Pancreas (tissue), 10 donors: ENCODE data around the gene INSIG2. TPM values are rescaled to one million over a fixed set of nuclear protein-coding genes. Genes with fewer than 3 reads are reported as not detected.

Source experiments
- ATAC-seq, 4 donors: fragments of 200-7000 bp; cut with Tn5 transposase; one replicate each; pipeline versions ENCODE4 v1.8.0 to v1.9.1; 2020; ENCODE audit warnings: mild to moderate bottlenecking in 4 of 4, moderate library complexity in 4 of 4
- DNase-seq, 6 donors: peaks; one replicate each; pipeline ENCODE4 v3.0.0-alpha.2; 2020
- FAIRE-seq: peaks from 2 replicates; lab custom pipeline; 2012; peaks lifted over from hg19 to GRCh38; lab: Jason Lieb, UNC
- H3K27ac ChIP-seq, 4 donors: fragments of 200-600 bp; sonication (generic); 1 replicate in 3 of 4; 2 replicates in 1 of 4; pipeline versions ENCODE4 v1.5.0 to v1.8.0; 2020
- H3K27me3 ChIP-seq, 4 donors: fragments of 200-600 bp; one replicate each; pipeline ENCODE4 v1.8.0; 2021
- H3K36me3 ChIP-seq, 3 donors: fragments of 200-600 bp; sonication (generic) in 1 of 3; one replicate each; pipeline versions ENCODE4 v1.5.0 to v1.8.0; 2020 to 2021
- H3K4me1 ChIP-seq, 3 donors: fragments of 200-600 bp; one replicate each; pipeline ENCODE4 v1.8.0; 2021
- H3K4me3 ChIP-seq, 4 donors: fragments of 200-600 bp; sonication (generic) in 2 of 4; one replicate each; pipeline versions ENCODE4 v1.5.0 to v1.8.0; 2020 to 2021
- H3K9me3 ChIP-seq, 4 donors: fragments of 200-600 bp; one replicate each; pipeline ENCODE4 v1.8.0; 2021
- CTCF ChIP-seq, 4 donors: fragments of 200-600 bp; sonication (generic) in 3 of 4; IDR thresholded peaks; one replicate each; pipeline versions ENCODE4 v1.5.0 to v1.8.0; 2021; ENCODE audit warnings: antibody characterized with exemption in 4 of 4
- WGBS, 2 donors: extraction: QIAGEN DNeasy Blood & Tissue Kit; methylation state at CpG; one replicate each; pipeline ENCODE4 v1.1.7; 2013; 5-methylcytosine and 5-hydroxymethylcytosine counted together
- intact Hi-C, 3 donors: fragments of 100-400 bp; cut with DNase I; formaldehyde crosslinking; loops; one replicate each; pipeline versions ENCODE4 v1.11.1 to v1.14.2; 2022
- polyA plus RNA-seq, 2 donors: library from polyadenylated mRNA; stranded (reverse); fragments of 200-250 nt; gene quantifications; one replicate each; pipeline ENCODE4 v1.2.3, GENCODE V29; 2013
- total RNA-seq, 6 donors: library from RNA; stranded (reverse); fragmentation: NEBNext Ultra II Directional in 4 of 6; extraction: Animal tissue kit (Norgen Biotek cat#: 25700) in 4 of 6; gene quantifications; one replicate each; pipeline versions ENCODE4 v1.2.1 to v1.2.4, GENCODE V29; 2021 to 2023
- donor health status: healthy with polysubstance abuse.
- donor health status: DM: no; HTN: no; CAD: no; lungs with moderate emphysema.
- donor health status: DM: no; HTN: no; CAD: no.
- donor health status: control.
- donor health status: control.
- donor health status: Bipolar disorder and iron deficiency.
- donor health status: DM: yes; HTN: yes; CAD: no.
- donor health status: DM: no; HTN: no; CAD: no.
- donor health status: DM: no; HTN: no; CAD: no.
- donor health status: DM: yes; HTN: yes; CAD: no.

INSIG2 gene
- total and polyA plus RNA-seq, 8 donors, result 7.9 to 23.0 (median 14.2) TPM

- no peaks in the 10 kb centered on the region for H3K27me3 ChIP-seq
- peaks cover 0 to 8% (median 4%) of the 10 kb centered on the region in 3 donors for H3K4me1 ChIP-seq
- TF ChIP-seq CTCF (IDR thresholded peaks at IDR 0.05), result no peak
- H3K36me3 ChIP-seq, result no peaks in the 10 kb centered on the region
- FAIRE-seq (no peak), DNase-seq (no peak), ATAC-seq (no peak)
- no peak overlapping the region for H3K27ac ChIP-seq
- no peaks in the 10 kb centered on the region for H3K9me3 ChIP-seq
- intact Hi-C loops, result loop anchor here in 1 of 3 donors (10.0 kb wide), 1 partner anchor 133 kb away; no protein-coding TSS in a partner anchor
- no peak overlapping the region for H3K4me3 ChIP-seq
These were observed 26.2 kb upstream of the INSIG2 start for GRCh38 chr2:118062048-118062447.

- DNase-seq, result no peak
- peaks cover 0 to 8% (median 4%) of the 10 kb centered on the region in 3 donors for H3K4me1 ChIP-seq
- H3K27me3 ChIP-seq, result no peaks in the 10 kb centered on the region
- no peak for ATAC-seq
- H3K4me3 ChIP-seq, result no peak overlapping the region
- no peaks in the 10 kb centered on the region for H3K36me3 ChIP-seq
- TF ChIP-seq CTCF (IDR thresholded peaks at IDR 0.05), result no peak
- H3K27ac ChIP-seq, result no peak overlapping the region
- 61 to 75% methylated on average over 2 of the region's 2 CpGs for WGBS, 2 donors
- intact Hi-C loops, result loop anchor here in 1 of 3 donors (10.0 kb wide), 1 partner anchor 132 kb away; no protein-coding TSS in a partner anchor
- no peak for FAIRE-seq
- no peaks in the 10 kb centered on the region for H3K9me3 ChIP-seq
These were observed 25.6 kb upstream of the INSIG2 start for GRCh38 chr2:118062669-118063068.

- Histone ChIP-seq H3K27me3 (no peaks in the 10 kb centered on the region), H3K4me1 (peaks cover 0 to 8% (median 4%) of the 10 kb centered on the region in 3 donors), H3K9me3 (no peaks in the 10 kb centered on the region), H3K27ac (no peak overlapping the region), H3K4me3 (no peak overlapping the region), H3K36me3 (no peaks in the 10 kb centered on the region)
- no peak for TF ChIP-seq CTCF (IDR thresholded peaks at IDR 0.05)
- intact Hi-C loops, result loop anchor here in 1 of 3 donors (10.0 kb wide), 1 partner anchor 130 kb away; no protein-coding TSS in a partner anchor
- 44 to 47% methylated on average over 5 of the region's 5 CpGs for WGBS, 2 donors
- ATAC-seq, result peak in 2 of 4 donors; percentile 56 to 64
- no peak for FAIRE-seq
- no peak for DNase-seq
These were observed 23.1 kb upstream of the INSIG2 start for GRCh38 chr2:118065015-118065706.

- H3K27ac ChIP-seq, result no peak overlapping the region
- TF ChIP-seq CTCF (IDR thresholded peaks at IDR 0.05), result no peak
- WGBS, 2 donors, result 85 to 89% methylated on average over 8 of the region's 8 CpGs
- ATAC-seq, result no peak
- no peak for DNase-seq
- intact Hi-C loops, result loop anchor here in 1 of 3 donors (10.0 kb wide), 1 partner anchor 129 kb away; no protein-coding TSS in a partner anchor
- no peaks in the 10 kb centered on the region for H3K36me3 ChIP-seq
- H3K9me3 ChIP-seq, result no peaks in the 10 kb centered on the region
- no peaks in the 10 kb centered on the region for H3K27me3 ChIP-seq
- peaks cover 0 to 8% (median 4%) of the 10 kb centered on the region in 3 donors for H3K4me1 ChIP-seq
- FAIRE-seq, result no peak
- H3K4me3 ChIP-seq, result no peak overlapping the region
These were observed 22.3 kb upstream of the INSIG2 start for GRCh38 chr2:118065921-118066511.
